Pancreas (tissue), 10 donors: ENCODE results near the gene MRPS14. TPM values are rescaled to one million over a fixed set of nuclear protein-coding genes. Genes with fewer than 3 reads are reported as not detected.
"Not testable (repeated sequence)": the region's sequence is repeated elsewhere in the genome, so short reads cannot be mapped to it uniquely, and the experiment has no call there.

Experiments
- ATAC-seq, 4 donors: fragments of 200-7000 bp; cut with Tn5 transposase; one replicate each; pipeline versions ENCODE4 v1.8.0 to v1.9.1; 2020; ENCODE audit warnings: mild to moderate bottlenecking in 4 of 4, moderate library complexity in 4 of 4
- DNase-seq, 6 donors: peaks; one replicate each; pipeline ENCODE4 v3.0.0-alpha.2; 2020
- FAIRE-seq: peaks from 2 replicates; lab custom pipeline; 2012; peaks lifted over from hg19 to GRCh38; lab: Jason Lieb, UNC
- H3K27ac ChIP-seq, 4 donors: fragments of 200-600 bp; sonication (generic); 1 replicate in 3 of 4; 2 replicates in 1 of 4; pipeline versions ENCODE4 v1.5.0 to v1.8.0; 2020
- H3K27me3 ChIP-seq, 4 donors: fragments of 200-600 bp; one replicate each; pipeline ENCODE4 v1.8.0; 2021
- H3K36me3 ChIP-seq, 3 donors: fragments of 200-600 bp; sonication (generic) in 1 of 3; one replicate each; pipeline versions ENCODE4 v1.5.0 to v1.8.0; 2020 to 2021
- H3K4me1 ChIP-seq, 3 donors: fragments of 200-600 bp; one replicate each; pipeline ENCODE4 v1.8.0; 2021
- H3K4me3 ChIP-seq, 4 donors: fragments of 200-600 bp; sonication (generic) in 2 of 4; one replicate each; pipeline versions ENCODE4 v1.5.0 to v1.8.0; 2020 to 2021
- H3K9me3 ChIP-seq, 4 donors: fragments of 200-600 bp; one replicate each; pipeline ENCODE4 v1.8.0; 2021
- whole genome bisulfite sequencing, 2 donors: extraction: QIAGEN DNeasy Blood & Tissue Kit; methylation state at CpG; one replicate each; pipeline ENCODE4 v1.1.7; 2013; 5-methylcytosine and 5-hydroxymethylcytosine counted together
- intact Hi-C, 3 donors: fragments of 100-400 bp; cut with DNase I; formaldehyde crosslinking; loops; one replicate each; pipeline versions ENCODE4 v1.11.1 to v1.14.2; 2022
- polyA plus RNA-seq, 2 donors: library from polyadenylated mRNA; stranded (reverse); fragments of 200-250 nt; gene quantifications; one replicate each; pipeline ENCODE4 v1.2.3, GENCODE V29; 2013
- total RNA-seq, 6 donors: library from RNA; stranded (reverse); fragmentation: NEBNext Ultra II Directional in 4 of 6; extraction: Animal tissue kit (Norgen Biotek cat#: 25700) in 4 of 6; gene quantifications; one replicate each; pipeline versions ENCODE4 v1.2.1 to v1.2.4, GENCODE V29; 2021 to 2023
- TF ChIP-seq, protein P1 (sequence below), 4 donors: fragments of 200-600 bp; sonication (generic) in 3 of 4; IDR thresholded peaks; one replicate each; pipeline versions ENCODE4 v1.5.0 to v1.8.0; 2021; ENCODE audit warnings: antibody characterized with exemption in 4 of 4
- donor health status: healthy with polysubstance abuse.
- donor health status: DM: no; HTN: no; CAD: no; lungs with moderate emphysema.
- donor health status: DM: no; HTN: no; CAD: no.
- donor health status: control.
- donor health status: control.
- donor health status: Bipolar disorder and iron deficiency.
- donor health status: DM: yes; HTN: yes; CAD: no.
- donor health status: DM: no; HTN: no; CAD: no.
- donor health status: DM: no; HTN: no; CAD: no.
- donor health status: DM: yes; HTN: yes; CAD: no.

MRPS14 gene
- total and polyA plus RNA-seq, 8 donors: 6.8 to 19.9 (median 15.6) TPM

DNA sequence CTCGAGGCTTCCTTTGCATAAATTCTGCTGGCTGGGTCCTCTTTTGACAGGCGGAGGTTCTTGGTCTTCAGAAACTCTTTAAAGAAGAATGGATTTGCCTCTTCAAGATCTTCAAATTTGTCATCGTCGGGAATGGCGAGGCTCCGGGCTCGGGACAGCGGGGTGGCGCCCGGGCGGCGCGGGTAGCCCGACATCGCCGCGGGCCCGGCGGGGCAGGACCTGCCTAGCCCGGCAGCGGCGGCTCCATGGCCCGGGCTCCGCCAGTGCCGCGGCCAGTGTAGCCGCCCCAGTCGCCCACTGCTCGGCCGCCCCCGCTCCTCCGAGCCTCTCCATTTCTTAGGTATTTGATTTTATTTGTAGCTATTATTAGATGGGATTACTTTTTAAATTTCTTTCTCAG, 22.3 kb upstream of the MRPS14 start:
- Histone ChIP-seq H3K36me3 (no peaks in the 10 kb centered on the region), H3K4me1 (no peaks in the 10 kb centered on the region), H3K9me3 (no peaks in the 10 kb centered on the region), H3K4me3 (no peak overlapping the region), H3K27ac (no peak overlapping the region), H3K27me3 (no peaks in the 10 kb centered on the region)
- intact Hi-C loops: no loop called here
- 95 to 96% methylated on average over 32 of the region's 32 CpGs for WGBS, 2 donors
- no peak for FAIRE-seq
- TF ChIP-seq, protein P1, sequence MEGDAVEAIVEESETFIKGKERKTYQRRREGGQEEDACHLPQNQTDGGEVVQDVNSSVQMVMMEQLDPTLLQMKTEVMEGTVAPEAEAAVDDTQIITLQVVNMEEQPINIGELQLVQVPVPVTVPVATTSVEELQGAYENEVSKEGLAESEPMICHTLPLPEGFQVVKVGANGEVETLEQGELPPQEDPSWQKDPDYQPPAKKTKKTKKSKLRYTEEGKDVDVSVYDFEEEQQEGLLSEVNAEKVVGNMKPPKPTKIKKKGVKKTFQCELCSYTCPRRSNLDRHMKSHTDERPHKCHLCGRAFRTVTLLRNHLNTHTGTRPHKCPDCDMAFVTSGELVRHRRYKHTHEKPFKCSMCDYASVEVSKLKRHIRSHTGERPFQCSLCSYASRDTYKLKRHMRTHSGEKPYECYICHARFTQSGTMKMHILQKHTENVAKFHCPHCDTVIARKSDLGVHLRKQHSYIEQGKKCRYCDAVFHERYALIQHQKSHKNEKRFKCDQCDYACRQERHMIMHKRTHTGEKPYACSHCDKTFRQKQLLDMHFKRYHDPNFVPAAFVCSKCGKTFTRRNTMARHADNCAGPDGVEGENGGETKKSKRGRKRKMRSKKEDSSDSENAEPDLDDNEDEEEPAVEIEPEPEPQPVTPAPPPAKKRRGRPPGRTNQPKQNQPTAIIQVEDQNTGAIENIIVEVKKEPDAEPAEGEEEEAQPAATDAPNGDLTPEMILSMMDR (IDR thresholded peaks at IDR 0.05): no peak
- ATAC-seq: no peak
- no peak for DNase-seq

DNA sequence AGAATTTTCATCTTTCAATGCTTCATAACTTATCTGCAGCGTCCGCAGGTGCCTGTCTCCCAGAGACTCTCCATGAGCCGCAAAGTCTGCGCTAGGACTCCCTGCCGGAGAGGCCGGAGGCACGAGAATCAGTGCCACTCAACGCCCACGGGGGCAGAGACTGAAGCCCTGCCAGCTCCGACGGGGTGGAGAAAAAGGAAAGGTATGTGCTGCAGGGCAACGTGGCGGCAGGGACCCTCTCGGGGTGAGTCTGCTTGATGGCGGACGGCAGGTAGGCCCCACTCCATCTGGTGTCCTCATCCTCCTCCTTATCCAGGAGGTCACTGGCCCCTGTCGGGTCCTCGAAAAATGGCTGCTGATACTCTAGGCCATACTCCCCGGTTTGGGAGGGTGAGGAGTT, 21.9 kb upstream of the MRPS14 start:
- Histone ChIP-seq H3K27ac (no peak overlapping the region), H3K27me3 (no peaks in the 10 kb centered on the region), H3K4me3 (no peak overlapping the region), H3K36me3 (no peaks in the 10 kb centered on the region), H3K4me1 (no peaks in the 10 kb centered on the region), H3K9me3 (no peaks in the 10 kb centered on the region)
- 85 to 87% methylated on average over 19 of the region's 19 CpGs for WGBS, 2 donors
- DNase-seq: peak in 1 of 6 donors; percentile 48
- no peak for ATAC-seq
- FAIRE-seq: no peak
- TF ChIP-seq, protein P1 (IDR thresholded peaks at IDR 0.05): no peak
- intact Hi-C loops: no loop called here

DNA sequence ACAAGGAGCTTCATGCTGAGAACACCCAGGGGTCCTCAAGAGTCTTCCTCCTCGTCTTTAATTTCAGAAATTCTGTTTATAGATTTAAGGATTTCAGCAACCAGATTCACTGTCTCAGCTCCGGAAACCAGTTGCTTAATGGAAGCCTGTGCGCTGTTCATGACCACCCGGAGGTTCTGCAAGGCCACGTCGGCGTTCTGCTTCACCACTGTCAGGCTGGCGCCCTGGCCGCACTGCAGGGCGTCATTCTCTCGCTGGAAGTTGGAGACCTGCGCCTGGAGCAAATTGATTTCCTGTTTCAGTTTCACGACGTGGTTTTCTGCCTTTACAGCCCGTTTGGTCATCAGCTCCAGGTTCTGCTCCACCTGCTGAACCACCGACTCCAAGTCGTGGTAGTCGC, 21.4 kb upstream of the MRPS14 start:
- H3K36me3 ChIP-seq, FAIRE-seq, H3K27ac ChIP-seq, intact Hi-C loops, DNase-seq, H3K27me3 ChIP-seq, ATAC-seq, H3K4me3 ChIP-seq, H3K4me1 ChIP-seq, H3K9me3 ChIP-seq: not testable (repeated sequence)
- 79 to 89% methylated on average over 18 of the region's 18 CpGs for WGBS, 2 donors

DNA sequence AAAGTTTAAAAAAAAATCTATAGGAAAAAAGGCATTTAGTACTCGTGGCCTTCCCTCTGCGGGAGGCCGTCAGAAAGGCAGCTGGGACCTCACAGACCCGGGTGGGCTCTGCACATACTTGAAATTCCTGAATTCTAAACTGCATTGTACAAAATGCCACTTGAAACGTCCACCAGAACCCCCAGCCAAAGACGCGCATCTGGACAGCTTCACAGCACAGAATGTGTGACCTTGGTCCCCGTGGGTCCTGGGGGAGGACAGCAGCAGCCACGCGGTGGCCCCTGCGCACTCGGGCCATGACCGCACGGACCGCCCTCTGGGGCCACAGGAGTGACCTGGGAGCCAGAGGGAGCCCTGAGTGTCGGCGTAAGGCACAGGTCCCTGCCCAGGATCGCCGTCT, 20.6 kb upstream of the MRPS14 start:
- TF ChIP-seq, protein P1 (IDR thresholded peaks at IDR 0.05): no peak
- Histone ChIP-seq H3K9me3 (no peaks in the 10 kb centered on the region), H3K4me1 (no peaks in the 10 kb centered on the region), H3K27me3 (no peaks in the 10 kb centered on the region), H3K36me3 (no peaks in the 10 kb centered on the region), H3K4me3 (no peak overlapping the region), H3K27ac (no peak overlapping the region)
- FAIRE-seq (no peak), DNase-seq (peak in 1 of 6 donors; percentile 42), ATAC-seq (no peak)
- 38 to 43% methylated on average over 19 of the region's 19 CpGs for WGBS, 2 donors
- intact Hi-C loops: no loop called here

DNA sequence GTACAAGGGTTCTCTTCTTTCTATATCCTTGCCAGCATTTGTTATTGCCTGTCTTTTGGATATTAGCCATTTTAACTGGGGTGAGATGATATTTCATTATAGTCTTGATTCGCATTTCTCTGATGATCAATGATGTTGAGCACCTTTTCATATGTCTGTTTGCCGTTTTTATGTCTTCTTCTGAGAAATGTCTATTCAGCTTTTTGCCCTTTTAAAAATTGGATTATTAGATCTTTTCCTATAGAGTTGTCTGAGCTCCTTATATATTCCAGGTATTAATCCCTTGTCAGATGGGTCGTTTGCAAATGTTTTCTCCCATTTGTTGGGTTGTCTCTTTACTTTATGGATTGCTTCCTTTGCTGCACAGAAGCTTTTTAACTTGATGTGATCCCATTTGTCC, 19.4 kb upstream of the MRPS14 start:
- intact Hi-C loops: no loop called here
- no peaks in the 10 kb centered on the region for H3K9me3 ChIP-seq
- H3K27ac ChIP-seq: no peak overlapping the region
- WGBS, 2 donors: 53 to 60% methylated on average over 3 of the region's 3 CpGs
- no peak overlapping the region for H3K4me3 ChIP-seq
- DNase-seq (no peak), FAIRE-seq (no peak), ATAC-seq (no peak)
- H3K4me1 ChIP-seq: no peaks in the 10 kb centered on the region
- TF ChIP-seq, protein P1 (IDR thresholded peaks at IDR 0.05): no peak
- no peaks in the 10 kb centered on the region for H3K27me3 ChIP-seq
- H3K36me3 ChIP-seq: no peaks in the 10 kb centered on the region
